ENCODE data around the gene NRG3. TPM values are rescaled to one million over a fixed set of nuclear protein-coding genes. Genes with fewer than 3 reads are reported as not detected.

The NRG3 gene
- total RNA-seq, 1 donor from 2014 or later, result 32.2 TPM

DNA sequence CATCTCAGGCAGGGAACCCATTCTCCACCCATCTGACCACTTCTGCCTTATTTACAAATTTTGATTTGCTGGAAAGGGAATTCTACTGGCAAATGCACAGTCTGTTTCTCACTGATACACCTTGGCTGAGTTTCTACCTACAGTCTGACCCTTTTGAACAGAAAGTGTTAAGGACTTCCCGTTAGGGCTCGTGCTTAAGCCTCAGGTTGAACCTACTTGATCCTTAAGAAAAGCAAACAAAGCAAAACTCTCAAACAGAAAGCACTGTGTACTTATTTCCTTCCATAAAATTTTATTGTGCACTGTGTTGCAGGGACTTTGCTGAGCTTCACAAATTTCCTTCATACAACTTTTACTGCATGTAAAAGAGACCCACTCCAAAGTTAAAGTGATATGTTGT is 367.8 kb downstream of the NRG3 start:
- DNase-seq (ENCODE audit: low spot score, unreplicated experiment), result no peak
- TF ChIP-seq, protein P1, sequence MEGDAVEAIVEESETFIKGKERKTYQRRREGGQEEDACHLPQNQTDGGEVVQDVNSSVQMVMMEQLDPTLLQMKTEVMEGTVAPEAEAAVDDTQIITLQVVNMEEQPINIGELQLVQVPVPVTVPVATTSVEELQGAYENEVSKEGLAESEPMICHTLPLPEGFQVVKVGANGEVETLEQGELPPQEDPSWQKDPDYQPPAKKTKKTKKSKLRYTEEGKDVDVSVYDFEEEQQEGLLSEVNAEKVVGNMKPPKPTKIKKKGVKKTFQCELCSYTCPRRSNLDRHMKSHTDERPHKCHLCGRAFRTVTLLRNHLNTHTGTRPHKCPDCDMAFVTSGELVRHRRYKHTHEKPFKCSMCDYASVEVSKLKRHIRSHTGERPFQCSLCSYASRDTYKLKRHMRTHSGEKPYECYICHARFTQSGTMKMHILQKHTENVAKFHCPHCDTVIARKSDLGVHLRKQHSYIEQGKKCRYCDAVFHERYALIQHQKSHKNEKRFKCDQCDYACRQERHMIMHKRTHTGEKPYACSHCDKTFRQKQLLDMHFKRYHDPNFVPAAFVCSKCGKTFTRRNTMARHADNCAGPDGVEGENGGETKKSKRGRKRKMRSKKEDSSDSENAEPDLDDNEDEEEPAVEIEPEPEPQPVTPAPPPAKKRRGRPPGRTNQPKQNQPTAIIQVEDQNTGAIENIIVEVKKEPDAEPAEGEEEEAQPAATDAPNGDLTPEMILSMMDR (IDR thresholded peaks at IDR 0.05; ENCODE audit: unreplicated experiment), result no peak
- no peaks in the 10 kb centered on the region for H3K4me1 Mint-ChIP-seq (ENCODE audit: low read depth)
- no peak overlapping the region for H3K4me3 Mint-ChIP-seq (ENCODE audit: low read depth)
- peaks cover 1% of the 10 kb centered on the region for H3K36me3 Mint-ChIP-seq (ENCODE audit: insufficient read depth)
- H3K27ac Mint-ChIP-seq, result no peak overlapping the region
- H3K9me3 Mint-ChIP-seq (ENCODE audit: low read depth), result peaks cover 7% of the 10 kb centered on the region
- no peaks in the 10 kb centered on the region for H3K27me3 Mint-ChIP-seq

DNA sequence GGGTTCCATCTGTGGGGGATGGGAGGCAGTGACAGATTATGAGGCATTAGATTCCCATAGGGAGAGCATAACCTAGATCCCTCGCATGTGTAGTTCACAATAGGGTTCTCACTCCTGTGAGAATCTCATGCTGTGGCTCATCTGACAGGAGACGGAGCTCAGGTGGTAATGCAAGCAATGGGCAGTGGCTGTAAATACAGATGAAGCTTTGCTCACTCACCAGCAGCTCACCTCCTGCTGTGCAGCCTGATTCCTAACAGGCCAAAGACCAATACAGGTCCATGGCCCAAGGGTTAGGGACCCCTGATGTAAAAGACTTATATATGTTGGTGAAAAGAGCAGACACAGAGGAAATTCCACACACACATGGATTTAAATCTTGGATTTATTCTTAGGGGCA is 370.2 kb downstream of the NRG3 start:
- DNase-seq (ENCODE audit: low spot score, unreplicated experiment), result no peak
- Mint-ChIP-seq H3K9me3 (ENCODE audit: low read depth) (peaks cover 7% of the 10 kb centered on the region), H3K36me3 (ENCODE audit: insufficient read depth) (peaks cover 1% of the 10 kb centered on the region), H3K4me1 (ENCODE audit: low read depth) (no peaks in the 10 kb centered on the region), H3K4me3 (ENCODE audit: low read depth) (no peak overlapping the region), H3K27ac (no peak overlapping the region), H3K27me3 (no peaks in the 10 kb centered on the region)
- TF ChIP-seq, protein P1 (IDR thresholded peaks at IDR 0.05; ENCODE audit: unreplicated experiment), result no peak

DNA sequence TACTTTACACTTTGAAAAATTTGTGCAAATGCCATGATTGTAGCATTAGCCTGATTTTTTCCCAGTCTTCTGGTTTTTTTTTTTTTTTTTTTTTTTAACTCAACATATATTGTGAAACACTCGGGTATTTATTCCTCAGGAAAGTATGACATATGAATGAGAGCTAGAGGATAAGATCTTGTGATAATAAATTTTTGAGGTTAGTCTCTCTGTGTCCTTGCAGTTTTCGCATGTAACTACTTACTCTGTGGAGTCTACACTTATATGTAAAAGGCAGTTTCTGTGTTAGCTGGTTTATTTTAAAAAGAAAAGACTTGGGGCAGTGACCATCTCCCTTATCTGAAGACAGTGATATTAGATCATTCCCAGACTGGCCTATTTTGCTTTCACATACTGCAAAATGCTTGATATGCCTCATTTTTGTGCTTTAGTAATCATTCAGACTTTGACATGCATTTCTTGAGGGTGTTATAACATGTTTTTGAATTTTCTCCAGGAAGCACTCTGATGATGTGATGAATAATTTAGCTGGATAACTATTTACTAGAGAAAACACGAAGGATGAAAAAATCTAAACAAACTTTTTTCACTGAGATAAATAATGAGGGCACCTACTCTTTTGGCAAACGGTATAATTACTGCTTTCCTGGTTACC is 371.0 kb downstream of the NRG3 start:
- TF ChIP-seq, protein P1 (IDR thresholded peaks at IDR 0.05; ENCODE audit: unreplicated experiment), result no peak
- Mint-ChIP-seq H3K36me3 (ENCODE audit: insufficient read depth) (peaks cover 1% of the 10 kb centered on the region), H3K27me3 (no peaks in the 10 kb centered on the region), H3K4me1 (ENCODE audit: low read depth) (no peaks in the 10 kb centered on the region), H3K4me3 (ENCODE audit: low read depth) (no peak overlapping the region), H3K9me3 (ENCODE audit: low read depth) (peaks cover 7% of the 10 kb centered on the region), H3K27ac (no peak overlapping the region)
- DNase-seq (ENCODE audit: low spot score, unreplicated experiment), result no peak

DNA sequence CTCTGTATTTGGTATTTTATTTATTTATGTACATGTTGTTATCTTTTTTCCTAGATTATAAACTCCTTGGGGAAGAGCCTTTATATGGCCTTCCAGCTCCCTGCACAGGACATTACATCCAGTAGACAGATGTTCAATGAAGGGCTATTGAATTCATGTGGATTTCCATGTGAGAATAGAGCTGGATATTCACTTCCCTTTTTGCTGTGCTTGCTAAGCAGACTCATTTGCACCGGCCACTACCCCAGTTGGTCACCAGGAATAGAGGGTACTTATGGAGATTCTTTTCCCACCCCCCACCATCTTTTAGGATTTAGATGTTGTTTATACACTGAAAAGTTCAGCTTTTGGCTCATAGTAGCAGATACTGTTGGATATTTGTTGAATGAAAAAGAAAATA is 374.1 kb downstream of the NRG3 start:
- TF ChIP-seq, protein P1 (IDR thresholded peaks at IDR 0.05; ENCODE audit: unreplicated experiment), result no peak
- Mint-ChIP-seq H3K4me1 (ENCODE audit: low read depth) (no peaks in the 10 kb centered on the region), H3K36me3 (ENCODE audit: insufficient read depth) (peaks cover 1% of the 10 kb centered on the region), H3K4me3 (ENCODE audit: low read depth) (no peak overlapping the region), H3K27me3 (no peaks in the 10 kb centered on the region), H3K9me3 (ENCODE audit: low read depth) (no peaks in the 10 kb centered on the region), H3K27ac (no peak overlapping the region)
- DNase-seq (ENCODE audit: low spot score, unreplicated experiment), result no peak

DNA sequence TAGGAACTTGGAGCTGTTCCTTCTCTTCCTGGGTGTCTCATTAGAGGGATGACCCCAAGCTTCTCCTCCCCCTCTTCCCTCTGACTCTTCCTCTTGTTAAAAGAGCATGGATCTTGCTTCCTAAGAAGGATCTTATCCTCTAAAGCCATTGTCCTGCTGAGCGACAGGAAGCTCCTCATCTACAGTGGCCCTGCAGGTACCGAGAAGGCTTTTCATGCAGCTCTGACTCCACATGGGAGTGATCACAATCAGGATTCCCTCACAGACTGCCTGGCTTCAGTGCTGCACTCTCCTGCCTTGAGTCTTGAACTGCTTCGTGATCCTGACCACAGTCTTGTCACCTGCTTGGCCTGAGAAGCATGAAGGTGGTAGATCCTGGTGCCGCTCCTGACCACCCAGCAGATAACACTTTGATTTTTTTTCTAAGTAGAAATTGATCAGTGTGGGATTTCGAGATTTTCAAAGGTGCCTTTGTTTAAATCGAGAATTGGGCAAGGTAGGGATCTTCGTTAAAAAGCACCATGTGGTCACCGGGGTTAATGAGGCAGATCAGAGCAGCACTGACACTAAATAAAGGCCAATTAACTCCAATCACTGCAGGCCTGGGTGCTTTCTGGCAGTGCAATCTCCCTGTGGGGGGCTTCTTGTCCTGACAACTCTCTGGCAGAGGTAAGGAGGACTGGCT is 376.4 kb downstream of the NRG3 start:
- H3K27ac Mint-ChIP-seq, result no peak overlapping the region
- peaks cover 1% of the 10 kb centered on the region for H3K36me3 Mint-ChIP-seq (ENCODE audit: insufficient read depth)
- no peaks in the 10 kb centered on the region for H3K4me1 Mint-ChIP-seq (ENCODE audit: low read depth)
- no peak overlapping the region for H3K4me3 Mint-ChIP-seq (ENCODE audit: low read depth)
- TF ChIP-seq, protein P1 (IDR thresholded peaks at IDR 0.05; ENCODE audit: unreplicated experiment), result no peak
- no peaks in the 10 kb centered on the region for H3K27me3 Mint-ChIP-seq
- DNase-seq (ENCODE audit: low spot score, unreplicated experiment), result no peak
- H3K9me3 Mint-ChIP-seq (ENCODE audit: low read depth), result no peaks in the 10 kb centered on the region
